Measurements from ENCODE around the gene BCKDHB. TPM values are rescaled to one million over a fixed set of nuclear protein-coding genes. Genes with fewer than 3 reads are reported as not detected.
A peak's percentile ranks its signal among the peaks of the same experiment; 100 is the strongest.

BCKDHB gene
- total RNA-seq, 1 experiment from 2014 or later: 20.0 TPM

DNA sequence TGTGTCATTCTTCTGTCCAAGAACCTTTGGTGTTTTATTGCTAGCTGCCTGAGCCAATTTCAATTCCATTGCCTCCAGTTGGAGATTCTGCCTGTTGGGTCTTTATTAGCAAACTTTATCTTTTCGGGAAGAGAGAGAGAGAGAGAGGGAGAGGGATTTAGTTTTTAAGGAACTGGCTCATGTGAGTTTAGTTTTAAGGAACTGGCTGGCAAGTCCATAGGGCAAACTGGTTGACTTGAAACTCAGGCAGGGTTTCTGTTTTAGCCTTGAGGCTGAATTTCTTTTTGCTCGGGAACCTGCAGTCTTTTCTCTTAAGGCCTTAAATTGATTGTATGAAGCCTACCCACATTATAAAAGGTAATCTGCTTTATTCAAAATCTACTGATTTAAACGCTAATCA lies 23.0 kb downstream of the BCKDHB start:
- no peak overlapping the region for H3K27ac ChIP-seq (ENCODE audit: low read depth, low read length, poor library complexity, severe bottlenecking)
- TF ChIP-seq CTCF (conservative IDR thresholded peaks at IDR 0.05; ENCODE audit: low read depth, low read length): no peak
- TF ChIP-seq EZH2 (IDR thresholded peaks at IDR 0.05; ENCODE audit: borderline replicate concordance, low read depth, low read length, poor library complexity, severe bottlenecking): no peak
- no TSS peak for BruUV-seq (replicated peaks)
- H3K4me1 ChIP-seq (ENCODE audit: insufficient read depth, low read length, poor library complexity, severe bottlenecking): peaks cover 5% of the 10 kb centered on the region
- H3K27me3 ChIP-seq (replicated peaks; ENCODE audit: insufficient read depth, low read depth, low read length, poor library complexity): no peaks in the 10 kb centered on the region
- no peaks in the 10 kb centered on the region for H3K9me3 ChIP-seq (ENCODE audit: low read depth, low read length, poor library complexity, severe bottlenecking)
- ChIA-PET CTCF (no interaction called here), POLR2A (ENCODE audit: low non-redundant PET) (no interaction called here)
- intact Hi-C loops (cut with micrococcal nuclease; ENCODE audit: unreplicated experiment): no loop called here
- H3K4me3 ChIP-seq (ENCODE audit: low read depth, low read length, poor library complexity, severe bottlenecking): no peak overlapping the region
- no peaks in the 10 kb centered on the region for H3K36me3 ChIP-seq (ENCODE audit: insufficient read depth, low read length, poor library complexity, severe bottlenecking)
- no peak for DNase-seq (ENCODE audit: low spot score)

- Histone ChIP-seq H3K27ac (ENCODE audit: low read depth, low read length, poor library complexity, severe bottlenecking) (no peak overlapping the region), H3K9me3 (ENCODE audit: low read depth, low read length, poor library complexity, severe bottlenecking) (no peaks in the 10 kb centered on the region), H3K36me3 (ENCODE audit: insufficient read depth, low read length, poor library complexity, severe bottlenecking) (no peaks in the 10 kb centered on the region), H3K4me3 (ENCODE audit: low read depth, low read length, poor library complexity, severe bottlenecking) (no peak overlapping the region), H3K27me3 (replicated peaks; ENCODE audit: insufficient read depth, low read depth, low read length, poor library complexity) (no peaks in the 10 kb centered on the region), H3K4me1 (ENCODE audit: insufficient read depth, low read length, poor library complexity, severe bottlenecking) (peaks cover 5% of the 10 kb centered on the region)
- CTCF ChIA-PET: no interaction called here
- BruUV-seq (replicated peaks): no TSS peak
- TF ChIP-seq EZH2 (IDR thresholded peaks at IDR 0.05; ENCODE audit: borderline replicate concordance, low read depth, low read length, poor library complexity, severe bottlenecking) (no peak), CTCF (conservative IDR thresholded peaks at IDR 0.05; ENCODE audit: low read depth, low read length) (peak; percentile 72)
- POLR2A ChIA-PET (ENCODE audit: low non-redundant PET): interaction anchor here (0.8 kb wide), 1 partner anchor 1952 kb away, joined by 3 read pairs; no protein-coding TSS in a partner anchor
- DNase-seq (ENCODE audit: low spot score): peak; percentile 87
- intact Hi-C loops (cut with micrococcal nuclease; ENCODE audit: unreplicated experiment): no loop called here
Observed at GRCh38 chr6:80133020-80133419, 26.5 kb downstream of the BCKDHB start.

DNA sequence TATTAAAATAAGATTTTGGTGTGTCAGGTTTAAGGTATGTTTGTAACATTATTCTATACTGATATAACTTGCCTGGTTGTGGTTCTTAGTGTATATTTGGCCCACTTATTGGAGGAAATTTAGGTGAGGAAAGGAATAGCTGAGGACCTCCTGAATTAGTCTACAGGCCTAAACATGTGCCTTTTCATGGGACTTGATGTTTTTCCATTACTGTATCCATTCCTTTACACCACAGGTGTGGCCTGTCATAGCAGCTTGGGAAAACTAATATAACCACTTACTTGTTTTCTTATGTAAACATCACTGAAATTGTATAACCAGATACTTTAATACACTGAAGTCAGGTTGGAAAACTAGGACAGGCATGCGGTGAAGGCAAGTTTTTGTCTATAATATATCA lies 27.6 kb downstream of the BCKDHB start:
- no TSS peak for BruUV-seq (replicated peaks)
- POLR2A ChIA-PET (ENCODE audit: low non-redundant PET): no interaction called here
- intact Hi-C loops (cut with micrococcal nuclease; ENCODE audit: unreplicated experiment): no loop called here
- no peak for DNase-seq (ENCODE audit: low spot score)
- Histone ChIP-seq H3K4me3 (ENCODE audit: low read depth, low read length, poor library complexity, severe bottlenecking) (no peak overlapping the region), H3K36me3 (ENCODE audit: insufficient read depth, low read length, poor library complexity, severe bottlenecking) (no peaks in the 10 kb centered on the region), H3K27me3 (replicated peaks; ENCODE audit: insufficient read depth, low read depth, low read length, poor library complexity) (no peaks in the 10 kb centered on the region), H3K4me1 (ENCODE audit: insufficient read depth, low read length, poor library complexity, severe bottlenecking) (peaks cover 5% of the 10 kb centered on the region), H3K9me3 (ENCODE audit: low read depth, low read length, poor library complexity, severe bottlenecking) (no peaks in the 10 kb centered on the region), H3K27ac (ENCODE audit: low read depth, low read length, poor library complexity, severe bottlenecking) (no peak overlapping the region)
- TF ChIP-seq CTCF (conservative IDR thresholded peaks at IDR 0.05; ENCODE audit: low read depth, low read length): no peak
- no peak for TF ChIP-seq EZH2 (IDR thresholded peaks at IDR 0.05; ENCODE audit: borderline replicate concordance, low read depth, low read length, poor library complexity, severe bottlenecking)
- CTCF ChIA-PET: no interaction called here
